Sigmoid colon (tissue), 7 donors: ENCODE results near the gene NEB. TPM values are rescaled to one million over a fixed set of nuclear protein-coding genes. Genes with fewer than 3 reads are reported as not detected.
"Not testable (repeated sequence)": the region's sequence is repeated elsewhere in the genome, so short reads cannot be mapped to it uniquely, and the experiment has no call there.

Source experiments
- DNase-seq: peaks from one replicate; pipeline ENCODE4 v3.0.0-alpha.2; 2019
- H3K27ac ChIP-seq, 4 donors: fragments of 200-600 bp; sonication (generic); one replicate each; pipeline ENCODE4 v1.5.1; 2016 to 2019; ENCODE audit warnings: mild to moderate bottlenecking in 1 of 4
- H3K27me3 ChIP-seq, 3 donors: fragments of 200-600 bp; sonication (generic); one replicate each; pipeline ENCODE4 v1.5.1; 2019; ENCODE audit warnings: mild to moderate bottlenecking in 1 of 3
- H3K36me3 ChIP-seq, 4 donors: fragments of 200-600 bp; sonication (generic); one replicate each; pipeline ENCODE4 v1.5.1; 2016 to 2019
- H3K4me1 ChIP-seq, 4 donors: fragments of 200-600 bp; sonication (generic); one replicate each; pipeline ENCODE4 v1.5.1; 2017 to 2019
- H3K4me3 ChIP-seq, 4 donors: fragments of 200-600 bp; sonication (generic); one replicate each; pipeline ENCODE4 v1.5.1; 2017 to 2019; ENCODE audit warnings: mild to moderate bottlenecking in 2 of 4, moderate library complexity in 1 of 4
- H3K9me3 ChIP-seq, 4 donors: fragments of 200-600 bp in 3 of 4; sonication (generic) in 3 of 4; one replicate each; pipeline versions ENCODE4 v1.5.1 to v1.6.1; 2013 to 2019
- CTCF ChIP-seq, 4 experiments: fragments of 450-650 bp in 3 of 4; fragments of 200-600 bp in 1 of 4; IDR thresholded peaks; one replicate each; pipeline ENCODE4 v1.5.1; 2016 to 2019; ENCODE audit warnings: antibody characterized with exemption in 4 of 4, mild to moderate bottlenecking in 3 of 4, moderate library complexity in 2 of 4
- EP300 ChIP-seq, 4 donors: sonication (generic); formaldehyde crosslinking; IDR thresholded peaks; one replicate each; pipeline ENCODE4 v1.6.1; 2017; ENCODE audit warnings: antibody characterized with exemption in 4 of 4
- POLR2A ChIP-seq, 2 donors: fragments of 450-650 bp; IDR thresholded peaks; one replicate each; pipeline ENCODE4 v1.6.1; 2016; ENCODE audit warnings: antibody characterized with exemption in 2 of 2, mild to moderate bottlenecking in 2 of 2, moderate library complexity in 2 of 2
- POLR2AphosphoS5 ChIP-seq, 4 donors: sonication (generic); formaldehyde crosslinking; IDR thresholded peaks; one replicate each; pipeline ENCODE4 v1.6.1; 2017; ENCODE audit warnings: antibody characterized with exemption in 4 of 4
- WGBS, 2 donors: extraction: QIAGEN DNeasy Blood & Tissue Kit; methylation state at CpG; one replicate each; pipeline ENCODE4 v1.1.7; 2013; 5-methylcytosine and 5-hydroxymethylcytosine counted together
- intact Hi-C: fragments of 100-400 bp; cut with DNase I; formaldehyde crosslinking; loops from one replicate; pipeline ENCODE4 v1.15.1; 2023
- polyA plus RNA-seq, 3 donors: library from polyadenylated mRNA; stranded (reverse); fragments of 200-250 nt; gene quantifications; one replicate each; pipeline ENCODE4 v1.2.3, GENCODE V29; 2013
- total RNA-seq, 4 donors: library from RNA; depleted of rRNA; stranded (reverse); fragments of >200 nt; gene quantifications; one replicate each; pipeline ENCODE4 v1.1.0, GENCODE V29; 2016
- donor health status: healthy with polysubstance abuse.
- donor health status: Bipolar disorder and iron deficiency.
- donor health status: healthy.

The NEB gene
- total and polyA plus RNA-seq, 7 donors: under 0.01 to 1.4 (median 0.60) TPM; not detected in 1

GRCh38 chr2:151754253-151754897, 20.1 kb upstream of the NEB start:
- no peak for TF ChIP-seq EP300 (IDR thresholded peaks at IDR 0.05)
- no peak for TF ChIP-seq CTCF (IDR thresholded peaks at IDR 0.05)
- no peak for TF ChIP-seq POLR2A (IDR thresholded peaks at IDR 0.05)
- no peak for TF ChIP-seq POLR2AphosphoS5 (IDR thresholded peaks at IDR 0.05)
- Histone ChIP-seq H3K4me3 (no peak overlapping the region), H3K27me3 (no peaks in the 10 kb centered on the region), H3K9me3 (no peaks in the 10 kb centered on the region), H3K27ac (no peak overlapping the region), H3K4me1 (peaks cover 0 to 6% (median 2%) of the 10 kb centered on the region in 4 donors), H3K36me3 (no peaks in the 10 kb centered on the region)
- 80 to 89% methylated on average over 1 of the region's 1 CpG for WGBS, 2 donors
- no peak for DNase-seq
- intact Hi-C loops: no loop called here

- Histone ChIP-seq H3K36me3 (no peaks in the 10 kb centered on the region), H3K4me3 (no peak overlapping the region), H3K4me1 (peaks cover 0 to 6% (median 2%) of the 10 kb centered on the region in 4 donors), H3K9me3 (no peaks in the 10 kb centered on the region), H3K27ac (no peak overlapping the region), H3K27me3 (no peaks in the 10 kb centered on the region)
- TF ChIP-seq POLR2AphosphoS5 (IDR thresholded peaks at IDR 0.05): no peak
- TF ChIP-seq CTCF (IDR thresholded peaks at IDR 0.05): no peak
- TF ChIP-seq EP300 (IDR thresholded peaks at IDR 0.05): no peak
- no peak for TF ChIP-seq POLR2A (IDR thresholded peaks at IDR 0.05)
- intact Hi-C loops: no loop called here
- DNase-seq: no peak
Observed at GRCh38 chr2:151753540-151753939, 19.3 kb upstream of the NEB start.

- DNase-seq, H3K27me3 ChIP-seq, H3K9me3 ChIP-seq, H3K4me1 ChIP-seq, H3K36me3 ChIP-seq, H3K4me3 ChIP-seq, H3K27ac ChIP-seq, intact Hi-C loops: not testable (repeated sequence)
- WGBS, 2 donors: 93 to 96% methylated on average over 3 of the region's 3 CpGs
Observed at GRCh38 chr2:151745261-151745660, 11.0 kb upstream of the NEB start.

- no peaks in the 10 kb centered on the region for H3K9me3 ChIP-seq
- H3K4me3 ChIP-seq: no peak overlapping the region
- WGBS, 2 donors: 52 to 74% methylated on average over 5 of the region's 5 CpGs
- no peaks in the 10 kb centered on the region for H3K36me3 ChIP-seq
- H3K4me1 ChIP-seq: no peaks in the 10 kb centered on the region
- no peak for TF ChIP-seq POLR2A (IDR thresholded peaks at IDR 0.05)
- TF ChIP-seq CTCF (IDR thresholded peaks at IDR 0.05): no peak
- TF ChIP-seq EP300 (IDR thresholded peaks at IDR 0.05): no peak
- TF ChIP-seq POLR2AphosphoS5 (IDR thresholded peaks at IDR 0.05): no peak
- no peak for DNase-seq
- intact Hi-C loops: no loop called here
- H3K27me3 ChIP-seq: no peaks in the 10 kb centered on the region
- no peak overlapping the region for H3K27ac ChIP-seq
Observed at GRCh38 chr2:151730262-151730975, 3.9 kb downstream of the NEB start.

- Histone ChIP-seq H3K4me1 (no peaks in the 10 kb centered on the region), H3K4me3 (no peak overlapping the region), H3K9me3 (no peaks in the 10 kb centered on the region), H3K36me3 (no peaks in the 10 kb centered on the region), H3K27ac (no peak overlapping the region), H3K27me3 (no peaks in the 10 kb centered on the region)
- 10 to 34% methylated on average over 1 of the region's 1 CpG for WGBS, 2 donors
- no peak for TF ChIP-seq CTCF (IDR thresholded peaks at IDR 0.05)
- no peak for TF ChIP-seq POLR2AphosphoS5 (IDR thresholded peaks at IDR 0.05)
- no peak for TF ChIP-seq EP300 (IDR thresholded peaks at IDR 0.05)
- no peak for TF ChIP-seq POLR2A (IDR thresholded peaks at IDR 0.05)
- intact Hi-C loops: no loop called here
- no peak for DNase-seq
Observed at GRCh38 chr2:151729837-151730236, 4.4 kb downstream of the NEB start.
